ENCODE measurements around the gene IFNGR2. TPM values are rescaled to one million over a fixed set of nuclear protein-coding genes. Genes with fewer than 3 reads are reported as not detected.

Gene IFNGR2
- total and polyA plus RNA-seq, 2 of the 4 experiments (the other 2 are of a cell fraction), result 66.0 to 73.8 TPM

DNA sequence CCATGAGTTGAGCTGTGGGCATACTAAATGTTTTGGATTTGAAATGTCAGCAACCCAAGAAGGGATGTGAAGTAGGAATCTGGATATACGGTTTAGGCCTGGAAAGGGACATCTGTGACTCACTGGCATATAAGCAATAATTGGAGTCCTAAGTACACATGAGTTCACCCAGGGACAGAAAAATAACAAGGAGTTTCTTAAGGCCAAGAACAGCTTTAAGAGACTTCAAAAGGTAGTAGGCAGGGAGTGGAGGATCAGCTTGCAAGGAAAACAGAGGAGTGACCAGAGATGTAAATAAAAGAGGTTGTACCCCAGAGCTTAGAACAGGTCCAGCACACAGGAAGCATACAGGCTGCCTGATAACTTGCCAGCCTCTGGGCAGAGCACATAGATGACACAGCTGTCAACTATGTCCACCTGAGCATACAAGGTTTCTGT lies 48.4 kb downstream of the IFNGR2 start:
- ATAC-seq (ENCODE audit: low read depth), result peak; percentile 71
- POLR2A ChIA-PET (ENCODE audit: unreplicated experiment), result no interaction called here
- intact Hi-C loops (cut with micrococcal nuclease), result no loop called here

More for the DNA sequence above, 48.4 kb downstream of the IFNGR2 start:
- Histone ChIP-seq H3K4me2 (ENCODE audit: low read depth, low read length) (no peak overlapping the region), H2AK9ac (replicated peaks; ENCODE audit: low read depth, low read length, poor library complexity) (no peak overlapping the region), H2BK15ac (ENCODE audit: low read depth, low read length) (no peak overlapping the region), H2AFZ (replicated peaks; ENCODE audit: low read length, poor library complexity) (no peak overlapping the region), H3K36me3 (ENCODE audit: control insufficient read depth, insufficient read depth, low read length) (peaks cover 3% of the 10 kb centered on the region), H4K8ac (ENCODE audit: low read depth in 2 of 2, low read length in 2 of 2) (no peak overlapping the region), H4K5ac (ENCODE audit: low read depth, low read length) (no peak overlapping the region), H3K56ac (ENCODE audit: extremely low read depth, insufficient read depth, low read length) (no peak overlapping the region), H3K9ac (ENCODE audit: low read depth, low read length) (no peak overlapping the region), H3K27ac (ENCODE audit: insufficient read depth, low read length) (no peak overlapping the region), H3K9me1 (ENCODE audit: insufficient read depth, low read length) (peaks cover 6% of the 10 kb centered on the region; the same call in 1 of the 2 replicates), H3K79me1 (ENCODE audit: low read depth in 1 of 2, low read length in 2 of 2) (no peaks in the 10 kb centered on the region; a peak in 1 of 4 replicates), H3K4me1 (ENCODE audit: control insufficient read depth, insufficient read depth, low read length) (peaks cover 3% of the 10 kb centered on the region), H3K9me3 (ENCODE audit: control insufficient read depth, insufficient read depth, low read length) (no peaks in the 10 kb centered on the region), H2BK20ac (ENCODE audit: low read depth, low read length) (no peak overlapping the region), H2AK5ac (ENCODE audit: low read depth, low read length) (no peak overlapping the region), H3K14ac (replicated peaks; ENCODE audit: low read depth, low read length) (no peak overlapping the region), H2BK5ac (ENCODE audit: low read depth, low read length, poor library complexity, severe bottlenecking) (no peak overlapping the region), H3K4ac (ENCODE audit: low read depth, low read length) (no peak overlapping the region), H4K91ac (ENCODE audit: insufficient read depth, low read depth, low read length) (no peak overlapping the region), H3K27me3 (ENCODE audit: control insufficient read depth, insufficient read depth, low read length) (no peaks in the 10 kb centered on the region), H3K23ac (ENCODE audit: low read depth, low read length) (no peak overlapping the region), H3K4me3 (ENCODE audit: insufficient read depth, low read depth, low read length) (no peak overlapping the region), H4K20me1 (ENCODE audit: insufficient read depth, low read length) (no peaks in the 10 kb centered on the region), H2BK120ac (ENCODE audit: low read depth, low read length) (no peak overlapping the region), H3K18ac (ENCODE audit: low read depth, low read length) (no peak overlapping the region)
- no CpG with 5 or more reads among the region's 1 CpG for WGBS, 2 experiments (ENCODE audit: extremely low coverage in 2 of 2, insufficient read length in 1 of 2)
- in situ Hi-C loops (cut with MboI; ENCODE audit: low sequenced_read_pairs), result loop anchor here (25.0 kb wide), 1 partner anchor 464 kb away; no protein-coding TSS in a partner anchor
- DNase-seq, result peak; percentile 33
- no peak for TF ChIP-seq FOS (IDR thresholded peaks at IDR 0.05; ENCODE audit: low read depth, low read length)
- no peak for TF ChIP-seq RFX5 (IDR thresholded peaks at IDR 0.05; ENCODE audit: low read depth, low read length)
- no peak for TF ChIP-seq RCOR1 (IDR thresholded peaks at IDR 0.05; ENCODE audit: insufficient replicate concordance, low read length)
- TF ChIP-seq RAD21 (IDR thresholded peaks at IDR 0.05; ENCODE audit: low read length), result no peak
- TF ChIP-seq SMC3 (IDR thresholded peaks at IDR 0.05; ENCODE audit: low read depth, low read length), result no peak
- TF ChIP-seq CHD1 (IDR thresholded peaks at IDR 0.05; ENCODE audit: low read depth, low read length), result no peak
- TF ChIP-seq CTCF (conservative IDR thresholded peaks at IDR 0.05; ENCODE audit: low read depth, low read length), result no peak
- TF ChIP-seq MAFK (IDR thresholded peaks at IDR 0.05; ENCODE audit: low read depth, low read length), result no peak
- no peak for TF ChIP-seq MXI1 (IDR thresholded peaks at IDR 0.05; ENCODE audit: borderline replicate concordance, low read depth, low read length)
- TF ChIP-seq MAZ (IDR thresholded peaks at IDR 0.05; ENCODE audit: borderline replicate concordance, low read depth, low read length), result no peak
- TF ChIP-seq, protein P1, sequence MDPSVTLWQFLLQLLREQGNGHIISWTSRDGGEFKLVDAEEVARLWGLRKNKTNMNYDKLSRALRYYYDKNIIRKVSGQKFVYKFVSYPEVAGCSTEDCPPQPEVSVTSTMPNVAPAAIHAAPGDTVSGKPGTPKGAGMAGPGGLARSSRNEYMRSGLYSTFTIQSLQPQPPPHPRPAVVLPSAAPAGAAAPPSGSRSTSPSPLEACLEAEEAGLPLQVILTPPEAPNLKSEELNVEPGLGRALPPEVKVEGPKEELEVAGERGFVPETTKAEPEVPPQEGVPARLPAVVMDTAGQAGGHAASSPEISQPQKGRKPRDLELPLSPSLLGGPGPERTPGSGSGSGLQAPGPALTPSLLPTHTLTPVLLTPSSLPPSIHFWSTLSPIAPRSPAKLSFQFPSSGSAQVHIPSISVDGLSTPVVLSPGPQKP (IDR thresholded peaks at IDR 0.05; ENCODE audit: borderline replicate concordance, low read depth, low read length), result no peak
- TF ChIP-seq NFE2L2 (IDR thresholded peaks at IDR 0.05; ENCODE audit: low read depth, low read length), result no peak
- TF ChIP-seq CEBPB (IDR thresholded peaks at IDR 0.05; ENCODE audit: low read depth, low read length), result no peak
- no peak for TF ChIP-seq BHLHE40 (IDR thresholded peaks at IDR 0.05; ENCODE audit: low read depth, low read length)
- TF ChIP-seq POLR2A (IDR thresholded peaks at IDR 0.05; ENCODE audit: low read depth, low read length), result no peak
- TF ChIP-seq, protein P2, sequence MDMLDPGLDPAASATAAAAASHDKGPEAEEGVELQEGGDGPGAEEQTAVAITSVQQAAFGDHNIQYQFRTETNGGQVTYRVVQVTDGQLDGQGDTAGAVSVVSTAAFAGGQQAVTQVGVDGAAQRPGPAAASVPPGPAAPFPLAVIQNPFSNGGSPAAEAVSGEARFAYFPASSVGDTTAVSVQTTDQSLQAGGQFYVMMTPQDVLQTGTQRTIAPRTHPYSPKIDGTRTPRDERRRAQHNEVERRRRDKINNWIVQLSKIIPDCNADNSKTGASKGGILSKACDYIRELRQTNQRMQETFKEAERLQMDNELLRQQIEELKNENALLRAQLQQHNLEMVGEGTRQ (IDR thresholded peaks at IDR 0.05; ENCODE audit: low read depth, low read length), result no peak
- no TSS peak for BruUV-seq (replicated peaks)
- CTCF ChIA-PET, result interaction anchor here (0.9 kb wide), 1 partner anchor 155 kb away, joined by 3 read pairs; no protein-coding TSS in a partner anchor
- dilution Hi-C loops (cut with HindIII; ENCODE audit: low sequenced_read_pairs, unreplicated experiment), result no loop called here
